Small intestine (tissue), 7 donors: ENCODE data around the gene PTPRG. TPM values are rescaled to one million over a fixed set of nuclear protein-coding genes. Genes with fewer than 3 reads are reported as not detected.

Experiments
- DNase-seq, 2 donors: peaks; one replicate each; pipeline versions ENCODE4 v3.0.0 to v3.0.0-alpha.2; 2013
- FAIRE-seq: peaks from 2 replicates; lab custom pipeline; 2012; peaks lifted over from hg19 to GRCh38; lab: Jason Lieb, UNC
- H3K27ac ChIP-seq, 3 donors: one replicate each; pipeline ENCODE4 v1.5.1; 2013; ENCODE audit warnings: low read length in 2 of 3, mild to moderate bottlenecking in 2 of 3, control low read depth in 1 of 3, inconsistent platforms in 1 of 3, low read depth in 1 of 3, moderate library complexity in 1 of 3
- H3K27me3 ChIP-seq, 3 donors: one replicate each; pipeline ENCODE4 v1.6.1; 2013; ENCODE audit warnings: low read length in 3 of 3, inconsistent platforms in 1 of 3; ENCODE audit not compliant: control insufficient read depth in 3 of 3, insufficient read depth in 3 of 3
- H3K36me3 ChIP-seq, 3 donors: one replicate each; pipeline ENCODE4 v1.6.1; 2013; ENCODE audit warnings: low read length in 3 of 3, inconsistent platforms in 1 of 3, low read depth in 1 of 3, mild to moderate bottlenecking in 1 of 3, moderate library complexity in 1 of 3; ENCODE audit not compliant: control insufficient read depth in 3 of 3, insufficient read depth in 2 of 3
- H3K4me1 ChIP-seq, 3 donors: one replicate each; pipeline ENCODE4 v1.6.1; 2013; ENCODE audit warnings: low read length in 2 of 3, inconsistent platforms in 1 of 3, low read depth in 1 of 3, mild to moderate bottlenecking in 1 of 3, moderate library complexity in 1 of 3; ENCODE audit not compliant: control insufficient read depth in 3 of 3, insufficient read depth in 2 of 3
- H3K4me3 ChIP-seq, 3 donors: one replicate each; pipeline ENCODE4 v1.5.1; 2013; ENCODE audit warnings: low read length in 3 of 3, control low read depth in 1 of 3, inconsistent platforms in 1 of 3, low read depth in 1 of 3, mild to moderate bottlenecking in 1 of 3, moderate library complexity in 1 of 3
- H3K9me3 ChIP-seq, 2 donors: one replicate each; pipeline ENCODE4 v1.6.1; 2013; ENCODE audit warnings: low read depth in 1 of 2, low read length in 1 of 2; ENCODE audit not compliant: control insufficient read depth in 2 of 2, insufficient read depth in 1 of 2
- WGBS, 3 donors: extraction: QIAGEN DNeasy Blood & Tissue Kit; methylation state at CpG; one replicate each; pipeline ENCODE4 v1.1.7; 2013; 5-methylcytosine and 5-hydroxymethylcytosine counted together
- polyA plus RNA-seq, 4 donors: library from polyadenylated mRNA; stranded (reverse) in 3 of 4; unstranded in 1 of 4; fragments of 200-250 nt in 3 of 4; fragments of 120-200 nt in 1 of 4; gene quantifications; one replicate each; pipeline versions ENCODE4 v1.2.1 to v1.2.3, GENCODE V29; 2013
- donor health status: healthy with polysubstance abuse.
- donor health status: control.
- donor health status: control.
- donor health status: Bipolar disorder and iron deficiency.
- donor health status: healthy.

Gene PTPRG
- polyA plus RNA-seq, 4 donors: 0.81 to 18.3 (median 5.6) TPM

DNA sequence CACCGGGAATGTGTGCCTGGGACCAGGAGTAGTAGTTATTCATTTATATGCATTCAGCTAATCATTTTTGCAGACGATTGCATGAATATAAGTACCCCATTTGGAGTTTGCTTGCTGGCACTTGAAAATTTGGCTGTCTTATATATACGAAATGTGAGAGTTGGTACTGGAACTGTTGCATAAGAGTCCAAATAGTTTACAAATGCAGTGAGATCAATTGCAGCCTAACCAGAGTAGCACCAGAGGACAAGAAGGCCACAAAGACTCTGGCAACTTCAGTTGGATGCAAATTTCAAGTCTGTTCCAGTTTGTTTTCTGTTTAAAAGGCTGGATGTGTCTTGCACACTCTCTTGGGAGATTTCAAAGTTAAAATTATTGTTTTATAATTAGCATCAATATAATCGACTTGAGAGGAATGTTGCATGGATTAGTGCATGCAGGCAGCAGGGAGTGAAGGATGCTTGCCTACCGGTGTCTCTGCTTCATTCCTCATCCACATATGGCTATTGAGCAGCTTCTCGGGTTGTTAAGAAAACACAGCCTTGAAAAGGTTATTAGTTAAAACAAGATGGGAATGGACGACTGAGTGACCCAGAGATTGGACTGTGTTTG is 213.0 kb downstream of the PTPRG start:
- Histone ChIP-seq H3K27me3 (no peaks in the 10 kb centered on the region), H3K27ac (no peak overlapping the region), H3K9me3 (no peaks in the 10 kb centered on the region), H3K36me3 (no peaks in the 10 kb centered on the region), H3K4me1 (no peaks in the 10 kb centered on the region), H3K4me3 (no peak overlapping the region)
- no peak for FAIRE-seq
- DNase-seq: no peak
- WGBS, 3 donors: 69 to 83% (median 78%) methylated on average over 7 of the region's 7 CpGs

DNA sequence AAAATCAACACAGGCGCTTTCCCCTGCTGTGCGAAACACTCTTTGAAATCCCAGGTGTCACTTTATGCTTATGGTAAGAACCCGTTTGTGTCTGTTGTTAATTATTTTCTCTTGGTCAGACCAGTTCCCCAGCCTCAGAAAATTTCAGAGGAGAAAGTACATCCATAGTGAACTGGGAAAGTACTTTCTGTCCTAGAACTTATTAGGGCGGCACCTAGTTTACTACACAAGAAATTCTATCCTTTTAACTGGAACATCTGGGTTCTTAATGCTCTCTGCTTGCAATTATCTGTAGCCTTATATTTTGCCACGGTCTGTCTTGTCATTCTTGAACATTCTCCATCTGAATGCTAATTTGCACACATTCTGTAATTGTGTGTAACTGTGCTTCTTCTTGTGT is 215.0 kb downstream of the PTPRG start:
- H3K9me3 ChIP-seq: no peaks in the 10 kb centered on the region
- no peaks in the 10 kb centered on the region for H3K27me3 ChIP-seq
- no peak for DNase-seq
- FAIRE-seq: no peak
- no peaks in the 10 kb centered on the region for H3K36me3 ChIP-seq
- H3K4me3 ChIP-seq: no peak overlapping the region
- WGBS, 3 donors: 85 to 88% (median 87%) methylated on average over 5 of the region's 5 CpGs
- no peaks in the 10 kb centered on the region for H3K4me1 ChIP-seq
- H3K27ac ChIP-seq: no peak overlapping the region

DNA sequence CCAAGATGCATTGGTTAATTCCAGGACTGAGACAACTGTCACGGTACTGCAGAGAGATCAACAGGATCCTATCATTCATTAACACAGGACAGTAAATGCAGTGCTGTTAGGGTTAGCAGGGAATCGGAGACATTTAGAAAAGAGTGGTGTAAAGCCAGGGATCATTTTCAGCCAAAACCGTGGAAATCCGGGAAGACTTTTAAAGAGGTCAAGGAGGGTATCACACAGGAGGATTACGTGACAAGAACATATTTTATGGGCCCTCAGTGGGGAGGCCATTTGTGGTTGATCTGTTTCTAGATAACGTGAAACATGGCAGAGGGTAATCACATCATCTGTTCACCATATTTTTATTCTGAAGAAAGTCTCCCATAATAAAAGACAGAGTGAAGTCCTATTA is 216.1 kb downstream of the PTPRG start:
- Histone ChIP-seq H3K4me3 (no peak overlapping the region), H3K36me3 (no peaks in the 10 kb centered on the region), H3K4me1 (no peaks in the 10 kb centered on the region), H3K9me3 (no peaks in the 10 kb centered on the region), H3K27ac (no peak overlapping the region), H3K27me3 (no peaks in the 10 kb centered on the region)
- WGBS, 3 donors: 85 to 92% (median 91%) methylated on average over 6 of the region's 6 CpGs
- DNase-seq (no peak), FAIRE-seq (no peak)

DNA sequence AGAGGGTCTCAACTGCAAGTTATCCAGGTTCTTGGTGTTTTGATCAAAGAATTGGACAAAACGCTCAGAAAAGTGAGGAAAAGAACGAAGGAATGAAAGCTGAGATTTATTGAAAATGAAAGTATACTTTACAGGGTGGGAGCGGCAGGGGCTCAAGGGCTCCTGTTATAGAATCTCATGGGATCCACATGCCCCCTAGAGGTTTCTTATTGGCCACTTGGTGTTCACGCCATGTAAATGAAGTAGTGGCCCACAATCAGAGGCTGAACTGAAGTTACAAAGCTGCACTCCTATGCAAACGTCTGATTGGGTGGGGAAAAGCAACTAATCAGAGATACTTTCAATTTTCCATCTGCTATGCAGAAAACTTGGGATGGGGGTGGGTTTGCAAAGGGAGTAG is 216.7 kb downstream of the PTPRG start:
- Histone ChIP-seq H3K9me3 (no peaks in the 10 kb centered on the region), H3K27ac (no peak overlapping the region), H3K36me3 (no peaks in the 10 kb centered on the region), H3K4me1 (no peaks in the 10 kb centered on the region), H3K4me3 (no peak overlapping the region), H3K27me3 (no peaks in the 10 kb centered on the region)
- no peak for FAIRE-seq
- DNase-seq: no peak
- WGBS, 3 donors: 81 to 86% (median 82%) methylated on average over 5 of the region's 5 CpGs

DNA sequence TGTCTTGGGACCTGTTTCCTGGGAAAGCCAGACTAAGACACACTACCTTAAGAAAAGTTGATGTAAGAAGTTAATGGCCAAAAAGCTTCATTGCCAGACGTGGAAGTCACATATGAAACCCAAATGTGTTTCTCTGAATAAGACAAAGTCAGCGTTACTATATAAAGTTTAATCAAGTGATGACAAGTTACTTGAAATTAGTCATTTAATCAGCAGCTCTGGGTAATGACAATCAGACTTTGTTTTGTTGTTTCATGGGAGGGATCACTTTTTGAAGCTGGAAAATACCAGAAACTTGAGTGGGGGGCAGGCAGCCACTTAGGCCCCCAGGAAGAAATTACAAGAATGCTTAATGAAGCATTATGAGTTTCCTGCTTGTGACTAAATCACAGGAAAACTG is 218.6 kb downstream of the PTPRG start:
- Histone ChIP-seq H3K27me3 (no peaks in the 10 kb centered on the region), H3K36me3 (no peaks in the 10 kb centered on the region), H3K27ac (no peak overlapping the region), H3K9me3 (no peaks in the 10 kb centered on the region), H3K4me1 (no peaks in the 10 kb centered on the region), H3K4me3 (no peak overlapping the region)
- FAIRE-seq: no peak
- no peak for DNase-seq
- 80 to 90% (median 88%) methylated on average over 2 of the region's 2 CpGs for WGBS, 3 donors

DNA sequence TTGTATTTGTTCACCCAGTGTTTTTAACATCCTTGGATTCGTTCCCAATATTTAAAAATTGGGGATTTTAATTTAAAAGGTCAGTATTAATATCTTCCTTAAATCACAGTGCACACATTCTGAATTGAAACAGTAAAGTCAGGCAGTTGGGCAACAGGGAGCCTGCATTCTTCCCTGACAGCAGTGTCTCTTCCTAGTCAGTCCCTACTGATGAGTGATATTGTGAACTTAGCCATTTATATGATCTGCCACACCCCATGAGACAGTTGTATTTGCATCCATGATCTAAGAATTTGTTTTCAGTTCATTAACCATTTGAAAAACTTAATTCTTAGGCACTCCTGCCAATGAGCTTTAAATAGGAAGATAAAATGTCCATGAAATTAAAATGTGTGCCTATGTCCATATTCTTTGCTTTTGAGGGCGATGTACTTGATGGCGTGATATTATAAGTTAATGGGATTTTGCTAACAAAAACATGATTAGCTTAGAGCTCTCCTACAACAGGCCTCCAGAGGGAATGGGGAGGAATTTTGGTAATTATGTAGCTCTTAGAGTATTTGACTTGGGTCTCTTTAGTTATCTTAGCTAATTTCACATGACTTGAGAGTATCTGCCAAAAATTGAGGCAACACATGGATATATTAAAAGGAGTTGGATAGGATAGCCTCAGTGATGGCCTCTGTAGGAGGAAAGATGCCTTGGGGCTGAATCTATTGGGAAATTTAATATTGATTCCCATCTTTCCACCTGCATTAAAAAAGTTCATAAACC is 219.3 kb downstream of the PTPRG start:
- WGBS, 3 donors: 87 to 94% (median 90%) methylated on average over 3 of the region's 3 CpGs
- H3K36me3 ChIP-seq: no peaks in the 10 kb centered on the region
- no peak overlapping the region for H3K4me3 ChIP-seq
- no peaks in the 10 kb centered on the region for H3K4me1 ChIP-seq
- FAIRE-seq (no peak), DNase-seq (no peak)
- no peaks in the 10 kb centered on the region for H3K27me3 ChIP-seq
- H3K9me3 ChIP-seq: no peaks in the 10 kb centered on the region
- no peak overlapping the region for H3K27ac ChIP-seq

DNA sequence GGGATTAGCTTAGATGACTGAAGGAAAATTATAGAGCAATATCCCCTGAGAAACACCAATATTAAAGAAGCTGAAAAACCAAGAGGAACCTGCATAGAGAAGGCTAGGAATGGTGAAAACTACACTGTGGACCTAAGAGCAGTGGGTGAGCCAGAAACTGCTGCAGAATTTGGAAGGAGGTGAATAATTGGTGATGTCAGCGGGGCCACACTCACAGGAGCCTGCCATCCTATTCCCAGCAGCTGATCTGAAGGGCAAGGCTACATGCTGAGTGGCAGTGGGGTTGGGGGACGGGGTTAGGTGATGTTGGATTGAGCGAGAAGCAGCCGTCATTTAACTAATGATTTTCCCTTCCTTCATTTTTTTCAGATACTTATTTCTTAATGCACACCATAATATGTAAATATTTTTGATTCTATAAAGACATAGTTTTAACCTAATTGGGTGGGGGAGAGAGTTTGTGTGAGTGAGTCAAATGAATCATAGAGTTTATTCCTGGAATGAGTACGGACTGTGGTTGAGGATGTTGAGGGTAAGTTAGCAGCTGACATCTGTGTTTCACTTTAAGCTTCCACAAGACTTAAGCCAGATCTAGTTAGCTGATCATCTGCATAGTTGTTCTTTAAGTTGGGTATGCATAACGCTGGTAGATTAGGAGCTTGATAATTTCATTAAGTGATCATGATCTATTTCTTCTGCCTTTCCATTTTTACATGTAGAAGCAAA is 222.8 kb downstream of the PTPRG start:
- no peak for DNase-seq
- H3K4me3 ChIP-seq: no peak overlapping the region
- H3K9me3 ChIP-seq: no peaks in the 10 kb centered on the region
- WGBS, 3 donors: 85 to 94% (median 92%) methylated on average over 6 of the region's 6 CpGs
- H3K27ac ChIP-seq: no peak overlapping the region
- no peaks in the 10 kb centered on the region for H3K4me1 ChIP-seq
- FAIRE-seq: no peak
- no peaks in the 10 kb centered on the region for H3K36me3 ChIP-seq
- H3K27me3 ChIP-seq: no peaks in the 10 kb centered on the region

DNA sequence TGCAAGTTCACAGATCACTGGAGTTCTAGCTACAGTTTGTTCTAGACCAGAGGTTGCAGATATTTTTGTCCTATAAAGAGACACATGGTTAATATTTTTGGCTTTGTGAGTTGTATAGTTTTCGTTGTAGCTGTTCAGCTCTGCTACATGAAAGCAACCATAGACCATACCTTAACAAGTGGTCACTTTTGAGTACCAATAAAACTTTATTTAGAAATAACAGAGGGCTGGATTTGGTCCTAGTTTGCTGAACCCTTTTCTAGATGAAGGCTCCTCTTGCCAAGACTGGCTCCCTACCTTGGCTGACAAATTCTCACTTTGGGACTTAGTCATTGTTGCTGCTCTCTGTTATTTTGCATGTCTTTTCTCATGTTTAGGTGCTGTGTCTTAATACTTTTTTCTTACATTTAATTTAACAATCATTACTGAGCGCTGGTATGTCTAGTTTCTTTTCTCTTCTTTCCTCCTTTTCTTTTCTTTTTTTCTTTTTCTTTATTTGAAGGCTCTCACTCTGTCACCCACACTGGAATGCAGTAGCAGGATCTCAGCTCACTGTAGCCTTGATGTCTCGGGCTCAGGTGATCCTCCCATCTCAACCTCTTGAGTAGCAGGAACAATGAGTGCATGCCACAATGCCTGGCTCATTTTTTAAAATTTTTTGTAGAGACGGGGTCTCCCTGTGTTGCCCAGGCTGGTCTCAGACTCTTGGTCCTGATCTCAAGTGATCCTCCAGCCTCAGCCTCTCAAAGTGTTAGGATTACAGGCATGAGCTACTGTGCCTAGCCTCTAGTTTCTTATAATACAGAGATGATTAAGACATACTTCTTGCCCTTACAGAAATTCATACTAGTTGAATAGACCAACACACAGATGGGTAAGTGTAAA is 227.5 kb downstream of the PTPRG start:
- Histone ChIP-seq H3K27me3 (no peaks in the 10 kb centered on the region), H3K36me3 (no peaks in the 10 kb centered on the region), H3K4me3 (no peak overlapping the region), H3K4me1 (no peaks in the 10 kb centered on the region), H3K27ac (no peak overlapping the region), H3K9me3 (no peaks in the 10 kb centered on the region)
- FAIRE-seq (no peak), DNase-seq (no peak)
- 85 to 92% (median 91%) methylated on average over 4 of the region's 4 CpGs for WGBS, 3 donors
